HG03565 (cell line): Measurements from ENCODE around the gene TSHZ2.
"Not testable (repeated sequence)": the region's sequence is repeated elsewhere in the genome, so short reads cannot be mapped to it uniquely, and the experiment has no call there.

Experiments used
- ATAC-seq: cut with Tn5 transposase; IDR thresholded peaks from one replicate; pipeline ENCODE4 v1.9.1; 2021; ENCODE audit warnings: mild to moderate bottlenecking, moderate library complexity; ENCODE audit not compliant: unreplicated experiment

TSHZ2 gene

DNA sequence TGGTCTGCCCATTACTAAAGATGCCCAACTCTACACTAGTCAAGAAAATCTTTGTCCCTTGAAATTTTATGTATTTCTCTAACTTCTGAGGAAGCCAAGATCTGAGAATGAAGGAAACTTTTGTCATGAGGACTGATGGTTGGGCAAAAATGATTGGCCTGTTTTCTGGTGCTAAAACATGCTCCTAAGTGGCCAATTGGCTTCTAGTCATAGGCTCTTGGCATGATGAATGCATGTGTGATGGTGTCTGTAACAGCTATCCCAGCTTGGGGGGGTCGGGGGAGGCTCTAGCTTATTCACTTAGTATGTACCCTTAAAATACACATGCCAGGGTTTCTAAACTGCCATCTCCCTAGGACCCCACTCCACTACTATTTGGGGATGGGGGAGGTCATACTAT is 392.9 kb downstream of the TSHZ2 start:
- ATAC-seq = no peak

DNA sequence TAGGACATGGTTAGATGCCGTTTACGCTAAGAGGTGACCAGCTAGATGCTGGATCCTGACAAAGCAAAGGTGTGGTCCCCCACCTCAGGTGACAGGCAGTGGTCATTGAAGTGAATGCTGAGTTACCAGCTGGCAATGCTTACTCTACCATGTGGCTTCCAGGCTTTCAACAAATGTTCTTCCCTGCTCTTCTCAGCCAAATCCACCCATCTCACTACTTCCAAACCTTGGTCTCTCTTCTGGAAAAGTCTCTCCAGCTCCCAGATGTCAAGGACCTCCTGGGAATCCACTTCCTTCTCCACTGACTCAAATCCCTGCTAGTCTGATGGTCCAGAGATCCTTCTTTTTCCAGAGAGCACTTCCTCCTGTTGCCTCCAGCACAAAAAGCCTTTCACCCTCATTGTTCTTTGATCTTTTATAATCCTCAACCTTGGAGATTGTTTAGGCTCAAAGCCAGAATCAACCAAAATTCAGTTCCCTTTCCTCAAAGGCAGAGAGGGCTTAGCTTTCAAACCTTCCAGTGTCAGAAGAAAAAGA is 393.4 kb downstream of the TSHZ2 start:
- ATAC-seq = no peak

DNA sequence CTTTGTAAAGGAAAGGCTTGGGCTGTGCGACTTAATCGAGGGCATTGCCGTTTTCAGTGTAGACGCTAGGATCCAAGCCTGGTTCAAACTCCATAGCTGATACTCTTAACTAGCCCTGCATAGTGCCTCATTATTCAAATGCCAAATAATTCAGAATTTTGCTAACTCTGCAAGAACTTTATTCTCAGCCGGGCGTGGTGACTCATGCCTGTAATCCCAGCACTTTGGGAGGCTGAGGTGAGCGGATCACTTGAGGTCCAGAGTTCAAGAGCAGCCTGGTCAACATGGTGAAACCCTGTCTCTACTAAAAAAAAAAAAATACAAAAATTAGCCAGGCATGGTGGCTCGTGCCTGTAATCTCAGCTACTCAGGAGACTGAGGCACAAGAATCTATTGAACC is 394.8 kb downstream of the TSHZ2 start:
- ATAC-seq = not testable (repeated sequence)

DNA sequence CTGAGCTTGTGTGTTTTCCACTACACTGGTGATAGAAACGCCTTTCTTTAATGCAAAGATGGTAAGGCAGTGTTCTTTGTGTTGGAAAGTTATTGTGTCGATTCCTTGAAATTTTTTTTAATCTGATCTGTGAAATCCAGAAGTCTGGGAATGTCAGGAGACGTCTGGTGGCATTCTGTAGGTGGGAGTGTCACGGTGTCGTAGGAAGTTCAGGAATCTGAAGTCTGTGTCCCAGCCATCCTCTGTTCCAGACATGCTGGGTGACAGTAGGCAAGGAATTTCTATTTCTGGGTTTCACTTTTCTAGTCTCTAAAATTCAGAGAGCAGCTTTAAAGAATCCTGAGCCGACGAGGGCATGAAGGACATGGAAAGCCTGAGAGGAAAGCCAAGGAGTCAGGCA is 397.7 kb downstream of the TSHZ2 start:
- no peak for ATAC-seq

DNA sequence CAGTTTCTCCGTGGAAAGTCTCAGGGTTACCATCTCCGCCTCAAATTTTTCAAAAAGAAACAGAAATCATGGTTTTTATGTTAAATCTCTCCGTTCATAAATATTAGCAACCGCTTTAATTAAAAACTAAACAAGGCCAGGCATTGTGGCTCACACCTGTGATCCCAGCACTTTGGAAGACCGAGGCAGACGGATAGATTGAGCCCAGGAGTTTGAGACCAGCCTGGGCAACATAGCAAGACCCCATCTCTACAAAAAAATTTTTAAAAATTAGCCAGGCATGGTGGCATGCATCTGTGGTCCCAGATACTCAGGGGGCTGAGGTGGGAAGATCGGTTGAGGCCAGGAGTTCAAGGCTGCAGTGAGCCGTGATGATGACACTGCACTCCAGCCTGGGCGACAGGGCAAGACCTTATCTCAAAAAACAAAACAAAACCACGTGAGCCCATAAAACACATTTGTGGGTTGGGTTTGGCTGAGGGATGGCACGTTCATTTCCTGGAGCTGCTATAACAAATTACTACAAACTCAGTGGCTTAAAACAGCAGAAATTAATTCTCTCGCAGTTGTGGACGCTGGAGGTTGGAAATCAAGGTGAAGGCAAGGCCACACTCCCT is 398.3 kb downstream of the TSHZ2 start:
- ATAC-seq = no peak

DNA sequence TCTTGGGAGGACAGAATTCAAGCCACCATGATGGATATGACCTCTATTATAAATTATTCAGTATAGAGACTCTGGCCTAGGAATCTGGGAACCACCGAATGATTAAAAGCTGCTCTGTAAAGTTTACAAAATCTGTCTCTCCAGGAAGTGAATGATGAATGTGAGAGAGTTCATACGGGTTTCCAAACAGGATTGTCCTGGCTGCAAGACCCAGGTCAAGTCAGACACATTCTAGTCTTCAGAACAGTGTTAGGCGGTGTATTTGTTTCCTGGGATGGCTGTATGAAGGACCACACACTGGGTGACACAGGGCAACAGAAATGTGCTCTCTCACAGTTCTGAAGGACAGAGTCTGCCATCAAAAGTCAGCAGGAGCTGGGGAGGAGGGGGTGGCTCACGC is 399.1 kb downstream of the TSHZ2 start:
- no peak for ATAC-seq

DNA sequence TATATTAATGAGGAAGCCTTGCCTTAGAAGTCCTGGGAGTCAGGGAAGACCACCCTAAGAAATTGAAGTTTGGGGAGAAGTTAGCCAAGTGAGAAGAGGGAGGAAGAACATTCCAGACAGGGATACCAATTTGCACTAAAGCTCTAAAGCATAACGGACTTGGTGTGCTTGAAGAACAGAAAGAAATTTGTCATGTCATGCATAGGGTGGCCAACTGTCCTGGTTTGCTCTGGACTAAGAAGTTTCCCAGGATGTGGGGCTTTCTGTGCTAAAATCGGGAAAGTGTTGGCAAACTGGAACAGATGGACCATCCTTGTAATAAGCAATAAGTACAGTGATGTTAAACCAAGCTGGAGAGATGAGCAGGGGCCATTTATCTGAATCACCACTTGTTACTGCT is 403.9 kb downstream of the TSHZ2 start:
- ATAC-seq = no peak

DNA sequence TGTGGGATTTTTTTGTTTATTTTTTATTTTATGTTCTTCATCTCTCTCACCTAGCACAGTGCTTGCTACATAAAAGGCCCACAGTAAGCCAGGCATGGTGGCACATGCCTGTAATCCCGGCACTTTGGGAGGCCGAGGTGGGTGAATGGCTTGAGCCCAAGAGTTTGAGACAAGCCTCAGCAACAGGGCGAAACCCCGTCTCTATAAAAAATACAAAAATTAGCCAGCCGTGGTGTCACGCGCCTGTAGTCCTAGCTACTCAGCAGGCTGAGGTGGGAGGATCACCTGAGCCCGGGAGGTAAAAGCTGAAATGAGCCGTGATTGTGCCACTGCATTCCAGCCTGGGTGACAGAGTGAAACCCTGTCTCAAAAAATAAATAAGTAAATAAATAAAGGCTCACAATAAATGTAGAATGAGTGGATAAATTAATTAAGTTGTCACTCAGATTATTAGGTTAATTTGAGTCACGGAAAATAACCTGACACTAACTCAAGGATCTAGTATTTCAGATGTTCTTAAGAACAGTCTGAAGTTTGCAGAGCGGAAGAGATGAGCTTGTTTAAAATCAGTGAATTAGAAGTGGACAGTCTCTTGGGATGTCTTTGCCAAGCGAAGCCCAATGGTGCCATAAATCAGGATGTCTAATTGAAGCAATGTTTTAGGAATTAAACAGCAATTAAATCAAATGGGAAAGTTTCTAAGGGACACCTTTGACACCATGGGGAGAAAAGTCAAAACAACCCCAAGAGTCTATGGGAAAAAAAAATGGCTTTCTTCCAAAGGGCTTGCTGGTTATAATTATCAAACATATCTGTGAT is 407.1 kb downstream of the TSHZ2 start:
- no peak for ATAC-seq

DNA sequence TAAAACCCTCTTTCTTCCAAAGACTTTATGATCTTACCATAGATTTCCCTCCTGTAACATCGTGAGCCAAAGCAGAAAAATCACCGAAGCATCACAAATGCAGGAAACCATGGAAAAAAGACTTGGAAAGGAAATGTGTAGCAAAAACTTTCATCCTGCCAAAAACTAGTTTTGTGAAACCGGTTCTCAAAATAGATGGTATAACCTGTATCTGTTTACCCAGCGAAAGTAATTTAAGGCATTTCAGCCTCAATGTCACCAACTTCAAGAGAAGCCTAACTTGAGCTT is 407.6 kb downstream of the TSHZ2 start:
- no peak for ATAC-seq

DNA sequence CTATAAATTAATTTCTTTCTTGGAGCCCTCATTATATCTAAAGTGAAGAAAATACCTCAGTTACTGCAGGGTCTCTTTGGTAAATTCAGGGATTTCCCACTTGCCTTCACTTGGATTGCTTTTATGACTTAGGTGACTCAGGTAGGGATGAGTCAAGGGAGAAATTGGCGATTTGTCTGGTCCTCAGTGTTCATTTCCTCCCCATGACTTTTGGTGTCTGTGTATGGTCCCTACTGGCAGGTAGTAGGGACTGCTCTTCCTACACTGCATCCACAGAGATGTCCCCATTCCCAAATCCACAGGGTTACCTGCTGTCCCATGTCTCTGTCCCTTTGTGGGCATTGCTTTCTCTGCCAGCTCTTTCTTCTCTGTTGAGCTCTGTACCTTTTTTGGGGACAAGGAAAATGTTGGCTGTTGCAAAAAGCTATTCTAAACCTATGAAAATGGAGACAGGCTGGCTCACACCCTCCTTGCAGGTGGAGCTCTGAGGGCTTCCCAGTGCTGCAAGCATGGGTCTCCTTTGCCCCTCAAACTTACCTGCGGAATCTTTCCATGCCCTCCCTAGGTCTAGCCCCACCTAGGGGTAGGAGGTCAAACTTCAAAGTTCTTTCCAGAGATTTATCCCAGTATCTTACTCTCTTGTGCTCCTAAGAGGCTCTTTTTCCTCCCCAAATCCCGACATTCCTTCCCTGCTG is 409.6 kb downstream of the TSHZ2 start:
- ATAC-seq = no peak

DNA sequence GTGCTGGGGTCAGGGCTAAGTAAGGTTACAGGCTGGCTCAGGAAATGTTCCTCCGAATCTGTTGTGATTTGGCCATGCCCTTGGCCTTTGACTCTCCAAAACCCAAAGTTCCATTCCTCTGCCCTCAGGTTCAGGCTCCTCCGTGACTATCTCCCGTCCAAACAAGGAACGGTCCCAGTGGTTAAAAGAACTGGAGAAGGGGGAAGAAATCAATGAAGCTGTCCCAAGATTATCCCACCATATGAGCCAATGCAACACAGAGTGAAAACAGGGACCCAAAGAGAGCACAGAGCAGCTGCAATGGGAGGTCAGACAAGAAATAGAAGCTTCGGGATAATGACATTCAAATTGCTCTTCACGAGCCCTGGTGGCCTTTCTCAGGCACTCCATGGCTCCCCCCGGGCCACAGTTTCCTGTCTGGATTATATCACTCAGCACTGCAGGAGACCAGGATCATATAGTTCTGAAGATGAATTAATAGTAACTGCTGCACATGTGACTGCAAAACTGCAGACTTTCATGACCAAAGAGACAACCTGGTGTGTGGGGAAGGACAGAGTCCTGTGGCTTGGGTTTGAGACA is 410.2 kb downstream of the TSHZ2 start:
- ATAC-seq = no peak

DNA sequence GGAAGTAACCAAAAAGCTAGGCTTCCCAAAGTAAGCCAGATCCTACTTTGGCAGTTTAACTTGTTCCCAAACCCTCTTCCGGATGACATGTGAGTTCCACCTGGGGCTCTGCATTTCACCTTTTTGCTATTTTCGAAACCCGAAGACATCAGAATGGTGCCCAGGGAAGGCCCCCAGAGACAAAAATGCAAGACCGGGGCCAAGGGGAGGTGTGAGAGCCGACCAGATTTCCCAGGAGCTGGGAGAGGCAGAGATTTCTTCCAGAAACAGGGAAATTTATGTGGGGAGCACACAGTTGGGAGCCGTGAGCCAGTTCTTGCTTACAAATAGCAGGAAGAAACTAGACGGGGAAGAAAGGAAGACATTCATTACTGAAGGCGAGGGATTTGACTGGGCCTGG is 411.8 kb downstream of the TSHZ2 start:
- ATAC-seq = no peak

DNA sequence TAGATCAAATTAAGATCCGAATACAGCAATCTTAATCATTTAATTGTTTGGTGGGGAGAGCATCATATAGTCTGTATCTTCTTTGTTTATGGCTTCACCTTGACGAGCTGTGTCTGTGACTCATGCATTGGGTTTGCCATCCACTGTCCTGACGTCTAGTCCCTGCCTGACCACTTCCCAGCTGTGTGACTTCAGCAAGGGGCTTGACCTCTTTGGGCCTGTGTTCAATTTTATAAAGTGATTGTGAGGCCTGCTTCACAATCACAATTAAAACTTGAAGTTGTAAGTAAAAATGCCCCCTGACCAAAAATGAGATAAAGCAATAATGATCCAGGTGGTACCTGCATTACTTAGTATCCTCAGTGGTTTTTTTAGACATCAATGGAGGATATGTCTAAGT is 412.2 kb downstream of the TSHZ2 start:
- ATAC-seq = no peak

DNA sequence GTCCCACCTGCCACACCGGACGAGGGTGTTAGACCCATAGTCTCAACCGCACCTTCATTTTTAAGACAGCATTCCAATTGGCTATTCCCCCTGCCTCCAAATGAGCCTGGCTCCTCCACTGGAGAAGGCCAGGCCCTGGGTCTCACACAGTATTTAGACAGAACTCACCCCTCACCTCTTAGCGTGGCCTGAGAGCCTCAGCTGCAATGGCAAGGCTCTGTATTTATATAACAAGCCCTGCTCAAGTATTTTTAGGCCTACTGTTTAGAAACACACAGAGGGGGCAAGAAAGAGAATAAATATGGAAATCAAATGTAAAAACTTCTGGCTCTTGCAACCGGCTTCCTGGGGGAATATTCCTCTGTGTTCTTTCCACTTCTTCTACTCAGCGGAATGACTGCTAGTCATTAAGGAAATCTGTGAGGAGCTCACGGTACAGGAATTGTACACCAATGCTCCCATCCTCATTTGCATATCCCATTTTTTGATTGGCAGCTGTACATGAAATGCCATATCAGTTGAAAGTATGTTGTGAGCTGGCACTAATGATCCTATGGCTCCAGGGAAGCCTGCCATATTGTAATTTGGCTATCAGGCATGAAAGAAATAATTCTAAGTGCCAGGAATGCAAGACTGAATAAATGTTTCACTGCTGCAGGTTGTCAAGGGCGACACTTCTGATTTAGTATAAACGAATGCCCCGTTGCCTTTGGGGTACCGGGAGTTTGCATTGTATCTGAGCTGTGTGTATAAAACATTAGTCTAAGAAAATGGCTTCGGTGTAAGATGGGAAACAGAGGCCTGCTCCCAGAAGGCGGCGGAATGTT is 414.0 kb downstream of the TSHZ2 start:
- ATAC-seq = no peak

DNA sequence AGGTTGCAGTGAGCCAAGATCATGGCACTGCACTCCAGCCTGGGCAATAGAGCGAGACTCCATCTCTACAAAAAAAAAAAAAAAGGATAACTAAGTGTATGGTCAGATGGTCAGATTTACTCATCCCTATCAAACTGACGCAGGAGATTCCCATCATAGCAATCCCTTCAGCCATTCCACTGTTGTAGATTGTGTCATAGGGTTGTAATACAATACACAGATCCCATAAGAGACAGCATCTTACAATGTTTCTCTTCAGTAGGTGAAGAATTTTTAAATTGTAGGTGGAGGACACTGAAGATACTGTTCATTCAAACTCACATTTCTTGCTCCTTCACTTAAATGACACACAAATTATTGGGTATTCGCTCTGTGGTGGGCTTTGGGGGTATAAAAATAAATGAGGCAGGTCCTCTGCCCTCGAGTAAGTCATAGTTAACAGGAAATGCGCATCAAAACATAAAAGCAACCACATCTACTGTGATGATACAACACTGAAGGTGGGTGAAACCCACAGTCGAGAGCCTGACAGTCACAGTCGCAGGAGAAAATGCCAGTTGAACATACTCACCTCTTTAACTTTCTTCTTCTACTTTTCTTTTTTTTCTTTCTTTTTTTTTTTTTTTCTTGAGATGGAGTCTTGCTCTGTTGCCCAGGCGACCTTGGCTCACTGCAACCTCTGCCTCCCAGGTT is 416.0 kb downstream of the TSHZ2 start:
- ATAC-seq = no peak

DNA sequence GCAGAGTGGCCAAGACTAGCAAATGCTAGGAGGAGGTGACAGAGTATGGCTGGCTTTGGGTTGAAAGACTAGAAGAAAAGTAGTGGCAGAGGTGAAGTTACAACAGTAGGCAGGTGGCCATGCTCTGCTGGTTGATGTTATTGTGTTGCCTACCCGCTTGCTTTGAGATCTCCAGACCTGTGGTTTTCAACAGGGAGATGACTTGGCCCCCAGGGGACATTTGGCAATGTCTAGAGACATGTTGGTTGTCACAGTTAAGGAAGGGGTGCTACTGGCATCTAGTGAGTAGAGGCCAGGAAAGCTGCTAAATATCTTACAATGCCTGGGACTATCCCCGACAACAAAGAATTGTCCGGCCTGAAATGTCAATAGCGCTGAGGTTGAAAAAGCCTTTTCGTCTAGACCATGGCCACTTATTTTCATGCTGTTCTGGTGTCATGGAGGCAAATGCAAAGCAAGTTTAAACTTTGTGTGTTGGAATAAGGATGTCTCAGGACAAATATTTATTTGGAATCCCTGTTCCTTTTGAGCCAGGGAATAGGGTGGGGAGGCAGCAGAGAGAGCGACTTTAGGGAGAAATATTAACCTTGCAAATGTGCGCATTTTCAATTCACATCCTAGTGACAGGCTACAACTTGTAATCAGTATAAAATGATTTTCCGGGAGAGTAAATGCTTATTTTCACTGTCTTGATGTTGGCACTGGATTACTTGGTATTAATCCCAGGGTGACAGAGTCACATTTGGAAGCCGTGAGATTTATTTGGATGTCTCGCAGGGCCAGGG is 417.6 kb downstream of the TSHZ2 start:
- no peak for ATAC-seq

DNA sequence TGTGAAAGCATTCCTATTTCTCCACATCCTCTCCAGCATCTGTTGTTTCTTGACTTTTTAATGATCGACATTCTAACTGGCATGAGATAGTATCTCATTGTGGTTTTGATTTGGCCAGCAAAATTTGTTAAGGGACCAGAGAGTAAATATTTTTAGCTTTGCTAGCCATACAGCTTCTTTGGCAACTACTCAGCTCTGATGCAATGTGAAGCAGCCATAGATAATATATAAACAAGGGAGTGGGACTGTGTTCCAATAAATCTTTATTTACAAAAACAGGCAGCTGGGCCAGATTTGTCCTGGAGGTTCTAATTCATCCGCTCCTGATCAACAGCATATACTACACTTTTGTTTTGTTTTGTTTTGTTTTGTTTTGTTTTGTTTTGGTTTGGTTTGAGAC is 418.6 kb downstream of the TSHZ2 start:
- no peak for ATAC-seq

DNA sequence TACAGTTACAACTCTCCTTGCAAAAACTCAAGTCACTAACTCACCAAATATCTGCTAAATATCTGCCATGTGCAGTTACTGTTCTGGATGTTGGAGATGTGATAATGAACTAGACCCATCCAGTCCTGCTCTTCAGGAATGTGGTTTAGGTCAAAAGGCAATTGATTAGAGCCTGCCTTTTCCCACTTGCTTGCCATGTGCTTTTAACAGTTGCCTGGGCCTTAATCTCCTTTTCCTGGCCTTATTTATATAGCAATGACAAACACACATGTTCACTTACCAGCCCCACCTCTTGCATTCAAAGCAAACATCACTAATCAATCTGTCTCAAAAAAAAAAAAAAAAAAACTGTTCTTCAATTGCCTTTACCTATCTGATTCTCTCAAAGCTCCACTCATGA is 422.3 kb downstream of the TSHZ2 start:
- no peak for ATAC-seq

DNA sequence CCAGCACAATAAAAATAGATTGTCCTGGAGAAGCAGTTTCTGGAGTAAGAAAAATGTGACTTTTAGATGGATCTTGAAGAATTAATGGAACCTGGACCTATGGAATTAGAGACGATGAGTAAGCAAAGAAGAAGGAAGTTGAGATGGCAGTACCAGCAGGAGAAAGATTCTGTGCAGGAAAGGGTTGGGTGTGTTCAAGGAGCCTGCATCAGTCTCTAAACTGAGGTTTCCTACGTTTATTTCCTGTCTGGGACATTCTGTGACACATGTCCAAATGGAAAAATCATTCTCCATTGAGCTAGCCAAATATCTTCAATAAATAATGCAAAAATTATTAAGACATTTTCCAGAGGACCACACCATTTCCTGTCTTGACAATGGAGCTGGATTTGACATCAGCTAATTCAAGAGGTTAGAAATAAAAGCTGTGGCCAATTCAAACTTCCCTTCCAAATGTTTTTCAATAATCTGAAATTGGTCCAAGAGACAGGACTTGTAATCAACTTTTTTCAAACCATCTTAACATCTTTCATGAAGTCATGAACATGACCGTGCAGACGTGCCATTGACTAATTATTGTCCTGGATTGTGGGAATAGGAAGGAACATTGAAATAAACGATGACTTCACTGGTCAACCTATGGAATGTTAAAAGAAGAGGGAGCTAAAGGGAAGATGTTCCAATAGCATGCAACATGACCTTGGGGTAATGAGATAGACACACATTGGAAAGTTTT is 423.2 kb downstream of the TSHZ2 start:
- no peak for ATAC-seq
